HEK293 (cell line): Measurements from ENCODE around the gene DRC3.
A peak's percentile ranks its signal among the peaks of the same experiment; 100 is the strongest.

Experiments
- CTCF ChIA-PET: fragments of 350-600 bp; formaldehyde crosslinking; extraction: SDS; loops from one replicate; lab custom pipeline; 2021; ENCODE audit warnings: antibody characterized with exemption; lab: Yijun Ruan, JAX
- POLR2A ChIA-PET: fragments of 300-600 bp; formaldehyde crosslinking; extraction: SDS; loops from one replicate; lab custom pipeline; 2020; ENCODE audit warnings: antibody characterized with exemption, inconsistent platforms; lab: Yijun Ruan, JAX
- H3K27ac ChIP-seq: fragments of 200-500 bp; sonication (Bioruptor generic); 2 replicates; pipeline ENCODE4 v1.5.1; 2014; ENCODE audit warnings: low read depth, low read length, control low read depth, inconsistent platforms; ENCODE audit errors: extremely low read depth
- H3K36me3 ChIP-seq, 2 experiments: fragments of 200-500 bp in 1 of 2; sonication (Bioruptor generic) in 1 of 2; 1 replicate in 1 of 2; 2 replicates in 1 of 2; pipeline ENCODE4 v1.5.1; 2014 to 2017; ENCODE audit warnings: inconsistent platforms in 2 of 2, low read length in 2 of 2; ENCODE audit not compliant: control insufficient read depth in 2 of 2, insufficient read depth in 1 of 2
- H3K4me1 ChIP-seq: fragments of 200-500 bp; sonication (Bioruptor generic); 2 replicates; pipeline ENCODE4 v1.5.1; 2014; ENCODE audit warnings: mild to moderate bottlenecking, low read length, inconsistent platforms; ENCODE audit not compliant: control insufficient read depth, insufficient read depth
- H3K4me3 ChIP-seq: 2 replicates; pipeline ENCODE4 v1.5.1; 2011; ENCODE audit warnings: low read depth, mild to moderate bottlenecking, control low read depth, low read length, moderate library complexity
- H3K9me3 ChIP-seq: fragments of 200-500 bp; sonication (Bioruptor generic); 2 replicates; pipeline ENCODE4 v1.5.1; 2014; ENCODE audit warnings: low read depth, low read length, inconsistent platforms; ENCODE audit not compliant: control insufficient read depth, insufficient read depth
- BCL11B ChIP-seq: fragments of 450-650 bp; formaldehyde crosslinking; IDR thresholded peaks from 2 replicates; pipeline ENCODE4 v1.5.1; 2016; ENCODE audit warnings: low read depth, missing biosample characterization, missing genetic modification characterization
- IKZF3 ChIP-seq: fragments of 450-650 bp; IDR thresholded peaks from 2 replicates; pipeline ENCODE4 v1.5.0; 2018; ENCODE audit warnings: missing biosample characterization, mild to moderate bottlenecking, missing genetic modification characterization, moderate library complexity
- MZF1 ChIP-seq: fragments of 450-650 bp; formaldehyde crosslinking; IDR thresholded peaks from 2 replicates; pipeline ENCODE4 v1.5.1; 2017; ENCODE audit warnings: missing biosample characterization, missing genetic modification characterization, borderline replicate concordance
- SP2 ChIP-seq: fragments of 450-650 bp; formaldehyde crosslinking; IDR thresholded peaks from 2 replicates; pipeline ENCODE4 v1.5.1; 2016; ENCODE audit warnings: missing biosample characterization, missing genetic modification characterization
- SP7 ChIP-seq: fragments of 450-650 bp; formaldehyde crosslinking; IDR thresholded peaks from 2 replicates; pipeline ENCODE4 v1.5.1; 2016; ENCODE audit warnings: missing biosample characterization, missing genetic modification characterization
- TRIM28 ChIP-seq: IDR thresholded peaks from 2 replicates; pipeline ENCODE4 v1.6.1; 2011; ENCODE audit warnings: low read length, control low read depth, borderline replicate concordance
- ZBTB17 ChIP-seq: fragments of 450-650 bp; formaldehyde crosslinking; IDR thresholded peaks from 2 replicates; pipeline ENCODE4 v1.5.1; 2016; ENCODE audit warnings: missing biosample characterization, missing genetic modification characterization
- ZBTB48 ChIP-seq: fragments of 450-650 bp; formaldehyde crosslinking; IDR thresholded peaks from 2 replicates; pipeline ENCODE4 v1.5.1; 2016; ENCODE audit warnings: missing biosample characterization, missing genetic modification characterization
- ZNF16 ChIP-seq: fragments of 450-650 bp; formaldehyde crosslinking; IDR thresholded peaks from 2 replicates; pipeline ENCODE4 v1.5.1; 2016; ENCODE audit warnings: low read depth, missing biosample characterization, missing genetic modification characterization
- ZNF2 ChIP-seq: fragments of 450-650 bp; formaldehyde crosslinking; IDR thresholded peaks from 2 replicates; pipeline ENCODE4 v1.5.1; 2016; ENCODE audit warnings: missing biosample characterization, missing genetic modification characterization
- ZNF274 ChIP-seq, 2 experiments: fragments of 200-500 bp in 1 of 2; fragments of 450-650 bp in 1 of 2; sonication (Bioruptor generic) in 1 of 2; formaldehyde crosslinking in 1 of 2; IDR thresholded peaks; 2 replicates each; pipeline versions ENCODE4 v1.5.1 to v1.6.1; 2014 to 2016; ENCODE audit warnings: borderline replicate concordance in 1 of 2, inconsistent platforms in 1 of 2, low read length in 1 of 2, missing biosample characterization in 1 of 2, missing genetic modification characterization in 1 of 2
- ZNF341 ChIP-seq: fragments of 450-650 bp; formaldehyde crosslinking; IDR thresholded peaks from 2 replicates; pipeline ENCODE4; 2016; ENCODE audit warnings: low read depth, missing biosample characterization, missing genetic modification characterization
- ZNF426 ChIP-seq: fragments of 450-650 bp; formaldehyde crosslinking; IDR thresholded peaks from 2 replicates; pipeline ENCODE4 v1.5.1; 2017; ENCODE audit warnings: missing biosample characterization, missing genetic modification characterization, mild to moderate bottlenecking, inconsistent platforms, moderate library complexity
- ZNF501 ChIP-seq: fragments of 450-650 bp; formaldehyde crosslinking; IDR thresholded peaks from 2 replicates; pipeline ENCODE4 v1.5.1; 2016; ENCODE audit warnings: missing biosample characterization, missing genetic modification characterization
- ZNF560 ChIP-seq: fragments of 450-650 bp; formaldehyde crosslinking; IDR thresholded peaks from 2 replicates; pipeline ENCODE4 v1.5.1; 2017; ENCODE audit warnings: missing biosample characterization, missing genetic modification characterization, borderline replicate concordance
- ZNF580 ChIP-seq: fragments of 450-650 bp; formaldehyde crosslinking; IDR thresholded peaks from 2 replicates; pipeline ENCODE4 v1.5.1; 2016; ENCODE audit warnings: missing biosample characterization, missing genetic modification characterization
- ZNF600 ChIP-seq: fragments of 450-650 bp; formaldehyde crosslinking; IDR thresholded peaks from 2 replicates; pipeline ENCODE4 v1.5.1; 2016; ENCODE audit warnings: missing biosample characterization, missing genetic modification characterization
- ZNF670 ChIP-seq: fragments of 450-650 bp; formaldehyde crosslinking; IDR thresholded peaks from 2 replicates; pipeline ENCODE4 v1.5.1; 2016; ENCODE audit warnings: missing biosample characterization, missing genetic modification characterization, low read depth
- ZNF776 ChIP-seq: fragments of 450-650 bp; formaldehyde crosslinking; IDR thresholded peaks from 2 replicates; pipeline ENCODE4 v1.5.0; 2017; ENCODE audit warnings: missing biosample characterization, missing genetic modification characterization, borderline replicate concordance
- TF ChIP-seq, protein P1 (sequence below): fragments of 450-650 bp; formaldehyde crosslinking; IDR thresholded peaks from 2 replicates; pipeline ENCODE4 v1.5.1; 2017; ENCODE audit warnings: missing biosample characterization, missing genetic modification characterization
- TF ChIP-seq, protein P2 (sequence below): fragments of 450-650 bp; formaldehyde crosslinking; IDR thresholded peaks from 2 replicates; pipeline ENCODE4 v1.5.1; 2016; ENCODE audit warnings: missing biosample characterization, missing genetic modification characterization
- TF ChIP-seq, protein P3 (sequence below): fragments of 450-650 bp; formaldehyde crosslinking; IDR thresholded peaks from 2 replicates; pipeline ENCODE4 v1.5.1; 2017; ENCODE audit warnings: missing biosample characterization, mild to moderate bottlenecking, missing genetic modification characterization, moderate library complexity

Gene DRC3

GRCh38 chr17:17950347-17950746, 22.3 kb upstream of the DRC3 start:
- no peak overlapping the region for H3K27ac ChIP-seq
- POLR2A ChIA-PET, result no interaction called here
- H3K4me3 ChIP-seq, result no peak overlapping the region
- CTCF ChIA-PET, result no interaction called here
- H3K36me3 ChIP-seq, result no peaks in the 10 kb centered on the region; a peak in 1 of 3 replicates
- no peaks in the 10 kb centered on the region for H3K9me3 ChIP-seq
- peaks cover 6% of the 10 kb centered on the region; the same call in 1 of the 2 replicates for H3K4me1 ChIP-seq
- TF ChIP-seq, protein P1, sequence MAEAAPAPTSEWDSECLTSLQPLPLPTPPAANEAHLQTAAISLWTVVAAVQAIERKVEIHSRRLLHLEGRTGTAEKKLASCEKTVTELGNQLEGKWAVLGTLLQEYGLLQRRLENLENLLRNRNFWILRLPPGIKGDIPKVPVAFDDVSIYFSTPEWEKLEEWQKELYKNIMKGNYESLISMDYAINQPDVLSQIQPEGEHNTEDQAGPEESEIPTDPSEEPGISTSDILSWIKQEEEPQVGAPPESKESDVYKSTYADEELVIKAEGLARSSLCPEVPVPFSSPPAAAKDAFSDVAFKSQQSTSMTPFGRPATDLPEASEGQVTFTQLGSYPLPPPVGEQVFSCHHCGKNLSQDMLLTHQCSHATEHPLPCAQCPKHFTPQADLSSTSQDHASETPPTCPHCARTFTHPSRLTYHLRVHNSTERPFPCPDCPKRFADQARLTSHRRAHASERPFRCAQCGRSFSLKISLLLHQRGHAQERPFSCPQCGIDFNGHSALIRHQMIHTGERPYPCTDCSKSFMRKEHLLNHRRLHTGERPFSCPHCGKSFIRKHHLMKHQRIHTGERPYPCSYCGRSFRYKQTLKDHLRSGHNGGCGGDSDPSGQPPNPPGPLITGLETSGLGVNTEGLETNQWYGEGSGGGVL (tag by site-specific recombination), result no peak
- TF ChIP-seq ZNF16 (tag by site-specific recombination) (no peak), ZNF2 (tag by site-specific recombination) (no peak), ZBTB17 (no peak), SP2 (tag by site-specific recombination) (no peak), ZNF560 (tag by site-specific recombination) (no peak), ZBTB48 (tag by site-specific recombination) (no peak), ZNF600 (tag by site-specific recombination) (no peak), ZNF274 (IDR thresholded peaks at IDR 0.05; ENCODE audit: low read length) (no peak), ZNF274 (tag by site-specific recombination; IDR thresholded peaks at IDR 0.05; ENCODE audit: borderline replicate concordance) (no peak)

DNA sequence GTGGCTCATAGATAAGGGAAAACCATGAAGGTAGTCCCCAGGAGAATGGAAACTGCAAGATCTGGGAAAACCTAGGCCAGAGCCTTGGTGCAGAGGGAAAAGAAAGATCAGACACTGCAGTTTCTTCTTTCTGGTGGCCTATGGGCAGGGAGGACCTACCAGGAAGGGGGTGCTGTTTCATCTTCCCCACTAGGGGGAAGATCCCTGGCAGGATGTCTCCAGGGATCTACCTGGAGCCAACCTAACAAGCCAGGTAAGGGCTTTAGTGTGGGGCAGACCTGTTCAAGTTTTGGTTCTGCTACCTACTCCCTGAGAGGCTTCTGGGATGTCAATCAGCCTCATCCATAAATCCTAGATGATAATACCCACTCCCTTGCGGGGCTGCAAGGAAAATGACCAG, 21.9 kb upstream of the DRC3 start:
- no peak overlapping the region for H3K27ac ChIP-seq
- TF ChIP-seq SP7, result no peak
- TF ChIP-seq, protein P2, sequence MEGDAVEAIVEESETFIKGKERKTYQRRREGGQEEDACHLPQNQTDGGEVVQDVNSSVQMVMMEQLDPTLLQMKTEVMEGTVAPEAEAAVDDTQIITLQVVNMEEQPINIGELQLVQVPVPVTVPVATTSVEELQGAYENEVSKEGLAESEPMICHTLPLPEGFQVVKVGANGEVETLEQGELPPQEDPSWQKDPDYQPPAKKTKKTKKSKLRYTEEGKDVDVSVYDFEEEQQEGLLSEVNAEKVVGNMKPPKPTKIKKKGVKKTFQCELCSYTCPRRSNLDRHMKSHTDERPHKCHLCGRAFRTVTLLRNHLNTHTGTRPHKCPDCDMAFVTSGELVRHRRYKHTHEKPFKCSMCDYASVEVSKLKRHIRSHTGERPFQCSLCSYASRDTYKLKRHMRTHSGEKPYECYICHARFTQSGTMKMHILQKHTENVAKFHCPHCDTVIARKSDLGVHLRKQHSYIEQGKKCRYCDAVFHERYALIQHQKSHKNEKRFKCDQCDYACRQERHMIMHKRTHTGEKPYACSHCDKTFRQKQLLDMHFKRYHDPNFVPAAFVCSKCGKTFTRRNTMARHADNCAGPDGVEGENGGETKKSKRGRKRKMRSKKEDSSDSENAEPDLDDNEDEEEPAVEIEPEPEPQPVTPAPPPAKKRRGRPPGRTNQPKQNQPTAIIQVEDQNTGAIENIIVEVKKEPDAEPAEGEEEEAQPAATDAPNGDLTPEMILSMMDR (tag by site-specific recombination), result peak; percentile 27; the same call in 1 of the 2 replicates
- TF ChIP-seq ZNF776 (tag by site-specific recombination), result no peak
- TF ChIP-seq TRIM28, result no peak
- 0 out of 2 replicates have a peak, but pooled peaks have one; percentile 9 for TF ChIP-seq IKZF3 (tag by site-specific recombination)
- TF ChIP-seq, protein P3, sequence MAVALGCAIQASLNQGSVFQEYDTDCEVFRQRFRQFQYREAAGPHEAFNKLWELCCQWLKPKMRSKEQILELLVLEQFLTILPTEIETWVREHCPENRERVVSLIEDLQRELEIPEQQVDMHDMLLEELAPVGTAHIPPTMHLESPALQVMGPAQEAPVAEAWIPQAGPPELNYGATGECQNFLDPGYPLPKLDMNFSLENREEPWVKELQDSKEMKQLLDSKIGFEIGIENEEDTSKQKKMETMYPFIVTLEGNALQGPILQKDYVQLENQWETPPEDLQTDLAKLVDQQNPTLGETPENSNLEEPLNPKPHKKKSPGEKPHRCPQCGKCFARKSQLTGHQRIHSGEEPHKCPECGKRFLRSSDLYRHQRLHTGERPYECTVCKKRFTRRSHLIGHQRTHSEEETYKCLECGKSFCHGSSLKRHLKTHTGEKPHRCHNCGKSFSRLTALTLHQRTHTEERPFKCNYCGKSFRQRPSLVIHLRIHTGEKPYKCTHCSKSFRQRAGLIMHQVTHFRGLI (tag by site-specific recombination), result no peak
- TF ChIP-seq, all 188 proteins: peak for 2
- H3K4me3 ChIP-seq, result no peak overlapping the region
- no peaks in the 10 kb centered on the region for H3K9me3 ChIP-seq
- ChIA-PET POLR2A (no interaction called here), CTCF (no interaction called here)
- peaks cover 0 to 2% of the 10 kb centered on the region in 2 experiments; a peak in 2 of 3 replicates for H3K36me3 ChIP-seq
- peaks cover 6% of the 10 kb centered on the region; the same call in 1 of the 2 replicates for H3K4me1 ChIP-seq

GRCh38 chr17:17951524-17951923, 21.1 kb upstream of the DRC3 start:
- CTCF ChIA-PET, result no interaction called here
- Histone ChIP-seq H3K4me3 (no peak overlapping the region), H3K27ac (peak overlapping the region; percentile 41), H3K36me3 (peaks cover 0 to 2% of the 10 kb centered on the region in 2 experiments; a peak in 2 of 3 replicates), H3K9me3 (no peaks in the 10 kb centered on the region), H3K4me1 (peaks cover 6% of the 10 kb centered on the region; the same call in 1 of the 2 replicates)
- POLR2A ChIA-PET, result no interaction called here
- TF ChIP-seq MZF1 (tag by site-specific recombination) (no peak), ZNF670 (tag by site-specific recombination) (no peak), BCL11B (tag by site-specific recombination) (no peak), ZNF426 (tag by site-specific recombination) (no peak), ZNF341 (tag by site-specific recombination) (no peak), ZNF501 (no peak), SP7 (no peak), ZNF580 (tag by site-specific recombination) (no peak)
